GF-D8 (cell line): Measurements from ENCODE around the gene S100PBP.

Experiments
- DNase-seq: peaks from one replicate; lab custom pipeline; 2025; lab: John Stamatoyannopoulos, UW

S100PBP gene

GRCh38 chr1:32888677-32889420, 71.4 kb downstream of the S100PBP start:
- DNase-seq: no peak

DNA sequence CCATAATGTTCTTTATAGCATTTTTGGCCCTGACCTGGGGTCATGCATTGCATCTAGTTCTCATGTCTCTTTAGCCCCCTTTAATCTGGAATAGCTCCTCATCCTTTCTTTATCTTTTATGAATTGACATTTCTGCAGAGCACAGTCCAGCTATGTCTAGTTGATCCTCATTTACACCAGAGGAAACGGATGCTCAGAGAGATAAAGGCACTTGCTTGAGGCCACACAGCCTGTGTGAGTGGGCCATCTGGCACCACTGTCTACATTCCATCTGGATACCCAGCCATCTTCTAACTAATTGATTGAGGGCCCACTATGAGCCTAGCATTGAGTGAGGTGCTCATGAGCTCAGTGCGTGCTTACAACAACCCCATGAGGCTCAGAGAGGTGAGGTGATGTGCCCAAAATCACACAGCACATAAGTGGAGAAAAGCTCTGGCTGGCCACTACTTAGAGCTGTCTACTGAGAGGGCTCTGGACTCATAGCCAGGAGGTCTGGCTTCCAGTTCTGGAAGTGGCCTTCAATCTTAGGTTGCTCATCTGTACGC, 72.4 kb downstream of the S100PBP start:
- DNase-seq: no peak

- DNase-seq: no peak
These were observed 73.2 kb downstream of the S100PBP start for GRCh38 chr1:32890516-32891240.

DNA sequence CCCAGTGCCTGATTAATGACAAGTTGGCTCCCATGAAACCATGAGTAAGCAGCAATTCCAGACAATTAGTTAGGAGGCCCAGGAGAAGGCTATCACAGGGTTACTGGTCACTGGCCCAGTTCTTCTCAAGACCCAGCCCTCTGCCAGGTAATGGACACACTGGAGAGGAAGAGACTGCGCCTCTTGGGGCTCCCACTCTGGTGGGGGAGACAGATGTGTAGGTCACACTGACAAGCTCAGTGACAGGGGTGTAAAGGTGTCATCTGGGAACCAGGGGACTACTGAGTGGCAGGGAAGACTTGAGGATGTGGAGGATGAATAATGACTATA, 73.8 kb downstream of the S100PBP start:
- no peak for DNase-seq

- DNase-seq: no peak
These were observed 74.2 kb downstream of the S100PBP start for GRCh38 chr1:32891630-32892029.

DNA sequence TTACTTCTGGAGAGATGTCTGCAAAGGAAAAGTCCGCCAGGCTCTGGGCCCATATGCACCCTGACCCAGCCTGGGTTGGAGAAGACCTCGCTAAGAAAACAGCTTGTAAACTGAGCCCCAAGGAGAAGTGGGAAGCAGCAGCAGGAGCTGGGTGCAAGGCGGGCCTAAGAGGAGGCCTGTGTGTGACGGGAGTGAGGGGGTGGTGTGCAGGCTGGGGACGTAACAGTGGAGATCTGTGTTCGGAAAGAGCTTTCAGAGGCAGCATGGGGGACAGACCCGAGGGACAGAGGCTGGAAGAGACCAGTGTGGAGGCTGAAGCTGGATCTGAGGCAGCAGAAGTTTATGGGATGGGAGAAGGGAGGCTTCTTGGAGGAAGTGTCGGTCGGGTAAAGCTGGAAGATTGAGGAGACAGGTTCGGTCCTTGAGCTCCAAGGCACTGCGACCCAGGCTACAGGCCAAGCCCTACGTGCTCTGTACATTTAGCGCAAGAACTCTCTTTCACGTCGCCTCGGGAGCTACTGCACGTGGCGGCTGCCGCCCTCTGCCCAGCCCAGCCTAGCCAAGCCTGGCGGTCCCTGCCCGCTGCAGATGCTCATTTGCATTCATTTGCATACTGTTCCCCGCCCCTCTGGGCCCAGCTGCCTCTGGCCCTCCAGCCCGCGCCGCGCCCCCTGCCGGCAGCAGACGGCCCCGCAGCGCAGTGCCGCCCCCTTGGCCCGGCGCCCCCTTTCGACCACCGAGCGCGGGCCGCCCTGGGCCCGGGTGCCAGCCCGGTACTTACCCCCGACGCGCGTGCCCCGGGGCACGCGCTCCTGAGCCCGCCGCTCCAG, 75.1 kb downstream of the S100PBP start:
- no peak for DNase-seq

DNA sequence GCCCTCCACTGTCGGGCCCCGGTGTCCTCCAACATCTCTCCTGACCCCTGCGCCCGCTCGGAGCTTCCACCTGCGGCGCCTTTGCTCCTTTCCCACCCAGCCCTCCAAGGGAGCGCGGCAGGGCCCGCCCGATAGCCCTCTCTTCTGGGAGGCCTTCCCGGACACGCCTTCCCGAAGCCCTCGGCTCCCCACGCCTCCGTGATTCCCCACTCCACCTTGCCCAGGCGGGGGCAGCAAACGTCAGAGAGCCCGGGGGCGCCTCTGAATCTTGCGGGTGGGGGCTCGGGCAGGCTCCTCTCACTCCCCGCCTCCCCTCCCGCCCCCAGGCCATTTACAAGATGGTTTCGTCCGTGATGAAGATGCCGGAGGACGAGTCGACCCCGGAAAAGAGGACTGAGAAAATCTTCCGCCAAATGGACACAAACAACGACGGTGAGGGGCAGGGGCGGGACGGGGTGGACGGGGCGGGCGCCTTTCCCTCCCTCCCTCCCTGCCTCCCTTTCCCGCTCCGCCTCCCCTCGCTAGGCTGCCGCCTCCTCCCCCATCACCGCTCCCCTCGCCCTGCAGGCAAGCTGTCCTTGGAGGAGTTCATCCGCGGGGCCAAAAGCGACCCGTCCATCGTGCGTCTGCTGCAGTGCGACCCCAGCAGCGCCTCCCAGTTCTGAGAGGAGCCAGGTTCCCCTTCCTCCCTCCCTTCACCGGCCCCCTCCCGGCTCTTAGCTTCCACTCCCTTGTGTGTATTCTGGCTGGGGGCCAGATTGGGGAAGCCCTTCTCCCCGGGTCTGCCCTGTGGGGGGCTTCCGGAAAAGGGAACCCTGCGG, 76.0 kb downstream of the S100PBP start:
- no peak for DNase-seq

- DNase-seq: no peak
These were observed 76.7 kb downstream of the S100PBP start for GRCh38 chr1:32894019-32894600.

- no peak for DNase-seq
These were observed 77.2 kb downstream of the S100PBP start for GRCh38 chr1:32894681-32895080.

DNA sequence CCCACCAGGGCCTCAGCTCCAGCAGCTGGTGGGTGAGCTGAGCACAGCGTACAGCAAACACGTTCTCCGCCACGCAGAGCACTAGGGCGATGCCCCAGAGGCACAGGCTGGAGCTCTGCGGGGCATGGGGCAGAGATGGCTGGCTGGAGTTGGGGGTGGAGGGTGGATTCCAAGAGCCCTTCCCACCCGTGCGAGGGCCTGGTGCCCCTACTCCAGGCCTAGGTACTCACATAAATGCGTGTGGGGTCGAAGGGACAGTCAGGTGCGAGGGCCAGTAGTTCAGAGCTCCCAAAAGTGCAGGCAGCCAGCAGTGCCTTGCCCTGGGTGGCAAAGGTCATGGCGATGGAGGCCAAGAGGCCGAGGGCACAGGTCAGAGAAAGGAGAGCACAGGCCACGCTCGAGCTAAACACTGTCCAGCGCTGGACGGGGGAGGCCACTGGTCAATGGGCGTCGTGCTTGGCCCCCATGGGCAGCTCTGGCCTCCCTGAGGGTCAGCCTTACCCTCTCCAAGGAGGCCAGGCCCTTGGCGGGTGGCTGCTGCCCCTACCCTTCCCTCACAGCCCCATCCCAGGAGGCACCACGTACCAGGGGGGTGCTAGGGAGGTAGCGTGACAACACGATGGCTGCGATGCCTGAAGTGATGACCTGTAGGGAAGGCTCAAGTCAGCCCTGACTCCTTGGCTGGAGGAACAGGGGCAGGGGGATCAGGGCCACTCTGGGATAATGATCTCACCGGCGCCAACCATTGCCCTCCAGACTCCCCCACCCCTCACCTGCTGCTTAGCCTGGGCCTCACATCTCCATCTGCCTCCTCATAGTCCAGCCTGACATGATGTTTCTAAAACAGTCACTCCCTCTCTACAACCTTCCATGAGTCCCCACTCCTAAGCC, 78.1 kb downstream of the S100PBP start:
- DNase-seq: no peak

DNA sequence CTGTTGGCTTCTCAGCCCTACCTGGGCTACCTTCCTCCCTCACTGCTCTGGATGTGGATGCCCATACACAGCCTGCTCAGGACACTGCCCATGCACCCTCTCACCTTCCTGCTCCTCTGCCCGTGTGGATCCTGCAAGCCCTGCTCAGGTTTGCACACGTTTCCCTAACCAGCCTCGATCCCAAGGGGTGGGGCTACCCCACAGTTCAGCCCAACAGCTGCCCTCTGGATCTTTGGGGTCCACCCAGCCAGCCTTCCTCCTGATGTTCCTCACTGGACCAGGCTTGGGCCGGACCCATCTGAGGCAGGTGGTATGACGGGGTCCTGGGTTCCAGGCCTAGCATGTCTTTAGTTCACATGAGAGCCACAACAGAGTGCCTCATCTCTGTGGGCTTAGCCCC, 79.0 kb downstream of the S100PBP start:
- no peak for DNase-seq

DNA sequence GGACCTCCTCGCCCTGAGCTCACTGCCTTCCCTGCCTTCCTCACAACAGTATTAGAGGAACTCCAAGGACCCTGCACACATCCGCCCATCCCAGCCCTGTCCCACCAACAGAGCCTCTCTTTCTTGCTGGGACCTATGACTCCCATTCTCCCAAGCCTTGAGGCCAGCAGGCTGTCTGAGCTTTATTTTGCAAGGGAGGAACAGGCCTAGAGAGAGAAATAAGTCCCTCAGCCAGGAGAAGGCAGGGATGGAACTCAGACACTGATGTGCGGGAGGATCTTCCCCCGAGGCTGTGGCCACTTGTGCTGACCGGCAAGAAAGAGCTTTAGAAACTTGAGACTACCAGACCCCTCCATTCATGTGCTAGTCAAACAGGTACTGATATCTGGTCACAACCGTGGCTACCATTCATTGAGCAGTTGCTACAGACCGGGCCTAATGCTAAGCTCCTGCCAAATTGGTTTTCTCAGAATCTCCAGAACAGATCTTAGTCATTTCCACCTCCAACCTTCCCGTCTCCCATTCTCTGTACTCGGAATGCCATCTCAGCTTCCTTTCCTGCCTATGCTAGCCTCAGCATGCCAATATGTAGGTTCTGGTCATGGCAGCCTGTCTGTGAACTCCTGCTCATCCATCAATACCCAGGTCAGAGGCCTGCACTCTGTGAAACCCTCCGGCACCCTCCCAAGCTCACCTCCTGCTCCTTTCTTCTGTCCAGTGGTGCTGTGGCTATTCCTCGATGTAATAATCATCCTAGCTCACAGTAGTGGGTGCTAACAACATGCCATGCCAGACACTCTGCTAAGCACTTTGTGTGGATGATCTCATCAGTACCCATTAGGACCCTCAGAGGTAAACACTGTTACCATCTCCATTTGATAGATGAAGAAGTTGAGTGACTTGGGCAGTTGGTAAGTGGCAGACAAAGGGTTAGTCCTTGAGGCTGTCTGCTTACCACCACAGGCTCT, 79.9 kb downstream of the S100PBP start:
- DNase-seq: no peak

- DNase-seq: no peak
These were observed 80.6 kb downstream of the S100PBP start for GRCh38 chr1:32898056-32898455.

DNA sequence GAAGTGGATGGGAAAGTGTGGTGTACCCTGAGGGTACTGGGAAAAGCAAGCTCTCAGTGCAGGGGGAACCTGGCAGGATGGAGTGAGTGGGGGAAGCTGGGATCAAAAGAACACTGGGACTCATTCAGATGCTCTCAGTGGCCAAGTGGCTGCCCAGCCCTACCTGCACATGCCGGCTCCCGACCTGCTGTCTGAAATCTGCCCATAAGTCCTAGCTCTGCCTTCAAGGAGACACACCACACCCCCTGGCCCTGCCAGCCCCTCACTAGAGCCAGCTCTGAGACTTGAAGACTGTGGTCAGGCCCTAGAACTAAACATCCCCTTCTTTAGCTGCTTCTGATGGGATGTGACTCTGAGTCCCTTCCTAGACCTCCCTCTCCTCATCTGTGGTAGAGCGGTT, 81.5 kb downstream of the S100PBP start:
- no peak for DNase-seq

DNA sequence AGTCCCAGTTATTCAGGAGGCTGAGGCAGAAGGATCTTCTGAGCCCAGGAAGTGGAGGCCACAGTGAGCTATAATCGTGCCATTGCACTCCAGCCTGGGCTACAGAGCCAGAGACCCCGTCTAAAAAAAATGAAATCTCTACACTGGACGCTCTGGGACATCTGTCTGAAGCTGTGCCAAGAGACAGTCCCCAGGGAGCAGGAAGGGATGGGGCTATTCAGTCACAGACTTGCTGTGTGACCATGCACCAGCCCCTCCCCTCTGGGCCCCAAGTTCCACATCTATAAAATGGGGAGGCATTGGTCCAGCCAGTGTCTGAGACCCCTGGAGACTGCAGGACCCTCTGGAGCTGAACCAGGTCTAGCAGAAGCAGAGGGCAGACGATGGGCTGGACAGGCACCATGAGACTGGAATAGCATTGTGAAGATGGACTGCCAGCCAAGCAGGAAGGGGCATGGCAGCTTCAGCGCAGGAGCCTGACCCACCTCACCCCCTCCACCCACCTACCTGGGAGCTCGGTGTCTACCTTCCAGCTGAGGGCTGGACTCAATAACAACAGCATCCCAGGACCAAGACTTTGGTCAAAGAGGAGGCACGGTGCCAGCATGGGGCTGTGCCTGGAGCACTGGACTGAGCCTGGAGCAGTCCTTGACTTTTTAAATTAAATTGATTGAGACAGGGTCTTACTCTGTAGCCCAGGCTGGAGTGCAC, 82.3 kb downstream of the S100PBP start:
- no peak for DNase-seq

DNA sequence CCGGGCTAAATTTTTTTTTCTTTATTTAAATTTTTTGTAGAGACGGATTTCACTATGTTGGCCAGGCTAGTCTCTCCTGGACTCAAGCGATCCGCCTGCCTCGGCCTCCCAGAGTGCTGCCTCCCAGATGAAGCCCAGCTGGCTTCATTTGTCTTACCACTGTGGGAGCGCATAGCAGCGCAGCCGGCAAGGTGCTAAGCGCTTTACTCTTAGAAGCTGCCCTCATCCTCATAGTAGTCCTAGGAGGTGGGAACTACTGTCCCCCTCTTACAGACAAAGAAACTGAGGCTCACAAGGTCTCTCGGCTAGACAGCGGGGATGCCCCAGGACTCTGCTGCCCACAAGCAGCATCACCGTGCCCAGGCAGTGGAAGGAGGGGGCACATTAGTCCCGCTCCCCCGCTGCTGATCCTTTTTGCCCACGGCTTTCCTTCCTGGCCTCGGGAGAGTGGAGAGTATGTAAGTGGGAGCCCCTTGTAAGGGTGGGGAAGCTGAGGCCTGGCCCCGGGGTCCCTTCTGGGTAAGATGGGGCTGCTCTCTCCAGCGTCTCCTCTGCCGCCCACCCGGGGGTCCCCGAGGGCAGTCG, 83.0 kb downstream of the S100PBP start:
- DNase-seq: no peak

- no peak for DNase-seq
These were observed 83.7 kb downstream of the S100PBP start, which contains the start of gene TMEM54 for GRCh38 chr1:32900956-32901822. TSS of gene TMEM54 (minus strand) at chr1:32901389. CDS start at chr1:32901238, 151 bp downstream.
